NCI-H774 (cell line): ENCODE data around the gene GJA4.
"Not testable (repeated sequence)": the region's sequence is repeated elsewhere in the genome, so short reads cannot be mapped to it uniquely, and the experiment has no call there.

Experiments
- DNase-seq: peaks from one replicate; lab custom pipeline; 2025; lab: John Stamatoyannopoulos, UW

GJA4 gene

DNA sequence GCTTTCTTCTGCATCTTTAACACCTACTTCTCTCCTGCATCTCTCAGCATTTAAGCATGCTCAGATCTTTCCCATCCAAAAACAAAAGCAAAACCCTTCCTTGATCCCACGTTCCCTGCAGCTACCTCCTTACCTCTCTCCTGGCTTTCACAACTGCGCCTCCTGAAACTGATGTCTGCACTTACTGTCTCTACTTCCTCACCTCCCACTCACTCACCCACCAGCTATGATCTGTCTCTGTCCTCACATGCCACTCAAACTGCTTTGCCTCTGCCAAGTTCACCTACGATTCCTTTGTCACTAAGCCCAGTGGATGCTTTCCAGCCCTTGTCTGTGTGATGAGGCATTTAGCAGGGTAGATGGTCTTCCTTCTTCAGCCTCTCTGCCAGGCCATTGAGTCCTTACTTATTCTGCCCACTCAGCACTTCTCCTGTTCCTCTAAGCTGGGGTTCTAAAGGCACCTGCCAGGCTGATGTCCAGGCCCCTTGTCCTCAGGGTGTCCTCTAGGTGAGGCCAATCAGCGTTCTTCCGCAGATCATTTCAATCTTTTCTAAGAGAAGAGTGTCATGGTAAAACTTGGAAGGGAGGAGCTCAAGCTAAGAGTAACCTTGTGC lies 21.8 kb upstream of the GJA4 start:
- DNase-seq, result no peak

DNA sequence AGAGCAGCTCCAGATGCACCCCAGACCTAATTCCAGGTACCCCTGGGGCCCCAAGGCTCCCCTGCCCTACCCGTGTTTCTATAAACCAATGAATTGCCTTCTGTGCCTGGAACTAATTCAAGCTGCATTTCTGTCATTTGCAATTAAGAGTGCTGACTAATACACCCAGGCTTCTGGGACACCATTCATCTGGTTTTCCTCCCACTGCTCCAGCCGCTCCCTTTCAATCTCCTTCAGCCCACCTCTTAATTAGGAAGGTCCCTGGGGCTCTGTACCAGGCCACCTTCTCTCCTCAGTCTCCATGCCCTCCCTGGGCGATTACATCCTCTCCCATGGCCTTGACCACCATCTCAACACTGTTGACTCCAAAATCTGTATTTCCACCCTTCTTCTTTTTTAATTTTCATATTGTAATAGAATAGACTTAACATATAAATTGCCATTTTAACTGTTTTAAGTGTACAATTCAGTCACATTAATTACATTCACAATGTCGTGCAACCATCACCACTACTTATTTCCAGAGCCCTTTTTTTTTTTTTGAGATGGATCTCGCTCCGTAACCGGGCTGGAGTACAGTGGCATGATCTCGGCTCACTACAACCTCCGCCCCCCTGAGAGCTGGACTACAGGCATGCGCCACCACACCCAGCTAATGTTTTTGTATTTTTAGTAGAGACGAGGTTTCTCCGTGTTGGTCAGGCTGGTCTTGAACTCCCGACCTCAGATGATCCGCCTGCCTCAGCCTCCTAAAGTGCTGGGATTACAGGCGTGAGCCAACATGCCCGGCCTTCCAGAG lies 21.0 kb upstream of the GJA4 start:
- DNase-seq, result no peak

DNA sequence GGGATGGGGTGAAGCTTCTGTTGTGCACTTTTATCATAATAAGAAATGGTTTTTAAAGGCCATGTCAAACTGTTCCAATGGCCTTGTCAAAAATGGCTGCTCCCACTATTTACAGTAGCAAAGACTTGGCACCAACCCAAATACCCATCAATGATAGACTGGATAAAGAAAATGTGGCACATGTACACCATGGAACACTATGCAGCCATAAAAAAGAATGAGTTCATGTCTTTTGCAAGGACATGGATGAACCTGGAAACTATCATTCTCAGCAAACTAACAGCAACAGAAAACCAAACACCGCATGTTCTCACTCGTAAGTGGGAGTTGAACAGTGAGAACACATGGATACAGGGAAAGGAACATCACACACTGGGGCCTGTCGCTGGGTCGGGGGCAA lies 19.7 kb upstream of the GJA4 start:
- not testable (repeated sequence) for DNase-seq

DNA sequence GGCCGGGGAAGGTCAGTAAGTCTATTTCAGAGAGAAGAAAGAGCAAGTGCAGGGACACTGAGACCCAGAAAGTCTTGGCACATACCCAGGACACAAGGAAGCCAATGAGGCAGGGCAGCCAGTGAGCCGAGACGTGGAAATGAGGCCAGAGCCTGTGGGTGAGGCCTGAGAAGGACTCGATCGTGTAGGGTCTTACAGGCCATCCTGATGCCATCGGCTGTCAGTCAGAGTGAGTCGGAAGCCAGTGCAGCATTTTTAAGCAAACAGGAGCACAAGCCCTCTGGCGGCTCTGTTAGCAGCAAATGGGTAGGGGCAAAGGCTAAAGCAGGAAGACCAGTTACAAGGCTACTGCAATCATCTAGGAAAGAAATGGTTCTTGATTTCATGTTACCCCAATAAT lies 17.8 kb upstream of the GJA4 start:
- no peak for DNase-seq

DNA sequence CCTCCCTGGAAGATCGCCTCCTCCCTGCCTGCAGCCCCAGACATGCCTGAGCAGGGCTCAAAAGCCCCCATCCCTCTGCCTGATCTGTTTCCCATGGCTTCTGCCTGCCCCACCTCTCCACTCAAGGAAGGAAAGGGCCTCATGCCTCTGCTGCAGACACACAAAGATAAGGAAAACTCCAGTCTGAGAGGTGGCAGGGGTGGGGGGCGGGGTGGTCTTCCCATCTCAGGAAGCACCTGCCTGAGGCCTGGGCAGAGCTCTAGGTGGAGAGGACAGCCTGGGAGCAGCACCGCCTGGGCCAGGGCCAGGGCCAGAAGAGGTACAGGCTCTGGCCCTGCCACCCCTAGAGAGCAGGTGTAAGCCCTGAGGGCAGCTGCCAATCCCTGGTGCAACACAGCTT lies 15.9 kb upstream of the GJA4 start:
- DNase-seq, result no peak

DNA sequence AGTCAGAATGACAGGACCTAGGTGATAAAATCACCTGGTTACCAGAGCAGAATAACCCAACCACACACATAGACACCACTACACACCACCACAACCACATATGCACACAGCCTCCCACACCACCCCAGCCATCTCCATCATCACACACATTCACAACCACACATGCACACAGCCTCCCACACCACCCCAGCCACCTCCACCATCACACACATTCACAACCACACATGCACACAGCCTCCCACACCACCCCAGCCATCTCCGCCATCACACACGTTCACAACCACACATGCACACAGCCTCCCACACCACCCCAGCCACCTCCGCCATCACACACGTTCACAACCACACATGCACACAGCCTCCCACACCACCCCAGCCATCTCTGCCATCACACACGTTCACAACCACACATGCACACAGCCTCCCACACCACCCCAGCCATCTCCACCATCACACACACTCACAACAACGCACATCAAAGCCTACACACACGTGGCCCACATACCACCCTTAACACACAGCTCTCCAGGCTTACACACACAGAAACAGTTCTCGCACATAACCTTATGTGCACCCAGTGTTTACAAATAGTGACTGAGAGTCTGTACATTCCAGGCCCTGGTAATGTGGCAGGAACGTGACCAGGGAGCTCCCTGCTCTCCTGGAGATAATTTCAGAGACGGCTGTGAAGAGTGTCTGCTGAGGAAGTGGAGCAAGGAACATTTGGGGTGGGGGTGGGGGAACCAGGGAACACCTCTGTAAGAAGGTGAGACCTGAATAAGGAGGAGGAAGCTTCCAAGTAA lies 15.1 kb upstream of the GJA4 start:
- no peak for DNase-seq

DNA sequence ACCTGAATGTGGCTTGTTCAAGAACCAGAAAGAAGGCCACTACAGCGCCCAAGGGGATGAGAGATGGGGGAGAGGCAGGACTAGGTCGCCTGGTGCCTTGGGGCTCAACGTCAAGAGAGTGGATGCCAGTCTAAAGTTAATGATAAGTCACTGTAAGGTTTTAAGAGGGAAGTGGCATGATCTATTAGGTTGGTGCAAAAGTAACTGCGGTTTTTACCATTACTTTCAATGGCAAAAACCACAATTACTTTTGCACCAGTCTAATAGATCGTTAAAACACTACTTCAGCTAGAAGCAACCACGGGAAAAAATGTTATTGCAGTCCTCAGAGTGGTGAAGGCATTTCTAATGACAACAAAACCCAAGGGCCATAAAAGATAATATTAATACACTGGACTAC lies 14.4 kb upstream of the GJA4 start:
- DNase-seq, result no peak

DNA sequence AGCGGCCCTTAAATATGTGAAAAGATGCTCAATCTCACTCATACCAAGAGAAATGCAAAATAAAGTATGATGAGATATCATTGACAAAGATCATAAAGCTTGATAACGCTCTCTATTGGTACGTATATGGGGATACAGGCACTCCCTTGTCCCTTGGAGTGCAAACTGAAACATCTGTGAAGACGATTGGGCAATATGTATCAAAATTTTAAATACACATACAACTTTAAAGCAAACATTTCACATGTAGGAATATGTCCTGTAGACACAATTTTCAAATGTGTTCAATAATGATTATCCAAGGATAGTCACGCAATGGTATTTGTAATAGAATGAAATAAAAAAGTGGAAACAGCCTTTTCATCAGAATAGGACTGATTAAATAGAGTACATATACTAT lies 13.8 kb upstream of the GJA4 start:
- DNase-seq, result no peak

DNA sequence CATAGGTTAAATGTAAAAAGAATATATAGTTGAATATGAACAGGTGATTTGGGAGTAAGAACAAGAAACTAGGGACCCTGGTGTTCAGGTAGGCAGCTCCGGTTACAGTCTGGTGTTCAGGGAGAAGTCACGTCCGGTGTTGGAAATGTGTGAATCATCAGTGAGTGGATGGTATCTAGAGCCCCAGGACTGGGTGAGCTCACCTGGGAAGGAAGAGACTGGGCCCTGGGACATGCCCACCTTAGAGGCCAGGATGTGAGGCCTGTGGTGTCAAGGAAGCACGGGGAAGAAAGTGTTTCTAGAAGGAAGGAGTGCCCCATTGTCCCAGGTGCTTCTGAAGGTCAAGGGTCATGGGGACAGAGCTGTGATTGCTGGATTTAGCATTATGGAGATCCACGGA lies 13.3 kb upstream of the GJA4 start:
- DNase-seq, result no peak

DNA sequence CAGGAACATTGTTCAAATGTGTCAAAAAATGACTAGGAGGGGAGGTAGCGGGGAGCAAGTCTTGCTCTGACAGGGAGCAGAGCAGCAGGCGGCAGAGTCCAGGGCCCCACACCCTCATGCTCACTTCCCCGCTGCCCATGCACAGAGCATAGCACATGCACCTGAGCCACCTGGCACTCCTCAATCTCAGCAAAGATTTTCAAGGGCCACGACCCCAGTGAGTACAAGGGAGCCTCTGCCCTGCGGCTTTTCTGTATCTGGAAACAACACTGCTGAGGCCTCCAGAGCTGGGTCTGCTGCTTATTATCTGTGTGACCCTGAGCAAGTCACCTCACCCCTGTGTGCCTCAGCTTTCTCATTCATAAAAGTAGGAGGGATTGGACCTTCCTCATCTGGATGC lies 12.8 kb upstream of the GJA4 start:
- no peak for DNase-seq

DNA sequence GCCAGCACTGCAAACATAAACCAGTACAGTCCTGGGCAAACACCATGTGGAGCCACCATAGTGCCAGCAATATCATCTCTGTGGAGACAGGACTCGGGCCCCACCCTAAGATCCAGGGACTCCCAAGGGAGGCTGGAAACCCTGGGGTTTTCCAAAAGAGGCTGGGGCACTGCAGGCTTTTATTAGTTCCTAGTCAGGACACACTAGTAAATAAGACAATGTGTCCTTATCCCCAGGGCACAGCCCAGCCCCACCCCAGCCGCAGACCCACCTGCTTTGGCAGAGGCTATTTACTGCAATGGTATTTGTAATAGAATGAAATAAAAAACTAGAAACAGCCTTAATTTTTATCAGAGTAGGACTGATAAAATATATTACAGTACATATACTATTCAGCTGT lies 12.3 kb upstream of the GJA4 start:
- no peak for DNase-seq

DNA sequence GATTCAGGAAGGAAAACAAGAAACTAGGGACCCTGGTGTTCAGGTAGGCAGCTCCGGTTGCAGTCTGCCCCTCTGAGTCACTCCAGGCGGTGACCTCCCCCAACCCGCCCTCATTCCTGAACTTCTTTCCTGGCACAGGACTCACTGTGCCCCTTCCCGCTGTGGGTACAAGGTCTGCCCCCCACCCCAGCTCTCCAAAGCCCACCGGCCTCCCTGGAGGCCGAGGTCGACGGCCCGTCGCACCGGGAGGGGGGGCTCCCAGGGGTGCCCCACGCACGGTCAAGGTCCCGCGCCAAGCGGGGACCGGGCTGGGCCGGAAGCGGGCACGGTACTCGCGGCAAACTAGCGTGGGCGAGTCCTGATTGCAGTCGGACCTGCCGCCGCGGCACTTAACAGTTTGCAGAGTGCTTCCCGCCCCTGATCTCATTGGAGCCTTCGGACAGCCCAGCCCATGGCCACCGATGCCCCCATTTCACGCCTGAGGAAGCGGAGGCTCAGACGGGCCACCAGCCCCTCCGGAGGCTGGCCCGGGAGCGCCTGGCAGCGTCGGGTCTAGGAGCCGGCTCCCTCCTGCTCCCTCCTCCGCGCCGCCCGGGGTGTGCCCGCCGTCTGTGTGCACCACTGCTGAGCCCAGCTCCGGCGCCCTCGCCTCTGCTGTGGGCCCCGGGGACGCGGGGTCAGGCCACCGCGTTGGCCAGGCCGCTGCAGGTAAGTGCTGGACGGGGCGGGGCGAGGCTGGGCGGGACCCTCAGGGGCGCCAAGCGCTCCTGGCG lies 11.5 kb upstream of the GJA4 start, which contains the start of gene GJB3:
GJB3 (plus strand) TSS at position 144 of the 773 bp plus-strand sequence. CDS start 3,549 bp downstream, outside the sequence.
- peak; percentile 11 for DNase-seq

DNA sequence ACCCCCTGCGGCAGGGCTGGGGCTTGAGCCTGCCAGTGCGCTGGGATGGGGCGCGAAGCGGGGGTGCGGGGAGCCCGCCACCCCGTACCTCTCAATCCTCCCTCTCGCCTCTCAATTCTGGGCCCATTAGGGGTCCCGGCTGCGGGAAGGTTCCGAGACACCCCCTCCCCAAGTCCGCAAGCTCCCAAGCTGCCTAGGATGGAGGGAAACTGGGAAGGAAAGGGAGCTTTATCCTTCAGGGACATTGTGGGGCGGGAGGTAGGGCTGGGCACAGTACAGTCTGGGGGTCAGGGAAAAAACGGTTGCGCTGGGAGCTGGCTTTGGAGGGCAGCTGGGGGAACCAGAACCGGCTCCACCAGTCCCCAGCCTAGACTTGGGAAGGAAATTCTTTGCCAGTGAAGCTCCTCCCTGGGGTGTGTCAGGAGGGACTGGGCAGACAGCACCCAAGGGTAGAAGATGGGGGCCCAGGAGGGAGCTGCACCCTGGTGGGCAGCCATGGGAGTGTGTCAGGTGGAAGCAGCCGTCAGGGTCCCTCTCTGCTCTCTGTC lies 10.9 kb upstream of the GJA4 start:
- no peak for DNase-seq

DNA sequence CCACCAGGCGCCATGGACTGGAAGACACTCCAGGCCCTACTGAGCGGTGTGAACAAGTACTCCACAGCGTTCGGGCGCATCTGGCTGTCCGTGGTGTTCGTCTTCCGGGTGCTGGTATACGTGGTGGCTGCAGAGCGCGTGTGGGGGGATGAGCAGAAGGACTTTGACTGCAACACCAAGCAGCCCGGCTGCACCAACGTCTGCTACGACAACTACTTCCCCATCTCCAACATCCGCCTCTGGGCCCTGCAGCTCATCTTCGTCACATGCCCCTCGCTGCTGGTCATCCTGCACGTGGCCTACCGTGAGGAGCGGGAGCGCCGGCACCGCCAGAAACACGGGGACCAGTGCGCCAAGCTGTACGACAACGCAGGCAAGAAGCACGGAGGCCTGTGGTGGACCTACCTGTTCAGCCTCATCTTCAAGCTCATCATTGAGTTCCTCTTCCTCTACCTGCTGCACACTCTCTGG lies 8.0 kb upstream of the GJA4 start:
- no peak for DNase-seq

DNA sequence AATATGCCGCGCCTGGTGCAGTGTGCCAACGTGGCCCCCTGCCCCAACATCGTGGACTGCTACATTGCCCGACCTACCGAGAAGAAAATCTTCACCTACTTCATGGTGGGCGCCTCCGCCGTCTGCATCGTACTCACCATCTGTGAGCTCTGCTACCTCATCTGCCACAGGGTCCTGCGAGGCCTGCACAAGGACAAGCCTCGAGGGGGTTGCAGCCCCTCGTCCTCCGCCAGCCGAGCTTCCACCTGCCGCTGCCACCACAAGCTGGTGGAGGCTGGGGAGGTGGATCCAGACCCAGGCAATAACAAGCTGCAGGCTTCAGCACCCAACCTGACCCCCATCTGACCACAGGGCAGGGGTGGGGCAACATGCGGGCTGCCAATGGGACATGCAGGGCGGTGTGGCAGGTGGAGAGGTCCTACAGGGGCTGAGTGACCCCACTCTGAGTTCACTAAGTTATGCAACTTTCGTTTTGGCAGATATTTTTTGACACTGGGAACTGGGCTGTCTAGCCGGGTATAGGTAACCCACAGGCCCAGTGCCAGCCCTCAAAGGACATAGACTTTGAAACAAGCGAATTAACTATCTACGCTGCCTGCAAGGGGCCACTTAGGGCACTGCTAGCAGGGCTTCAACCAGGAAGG lies 7.4 kb upstream of the GJA4 start:
- DNase-seq, result no peak

DNA sequence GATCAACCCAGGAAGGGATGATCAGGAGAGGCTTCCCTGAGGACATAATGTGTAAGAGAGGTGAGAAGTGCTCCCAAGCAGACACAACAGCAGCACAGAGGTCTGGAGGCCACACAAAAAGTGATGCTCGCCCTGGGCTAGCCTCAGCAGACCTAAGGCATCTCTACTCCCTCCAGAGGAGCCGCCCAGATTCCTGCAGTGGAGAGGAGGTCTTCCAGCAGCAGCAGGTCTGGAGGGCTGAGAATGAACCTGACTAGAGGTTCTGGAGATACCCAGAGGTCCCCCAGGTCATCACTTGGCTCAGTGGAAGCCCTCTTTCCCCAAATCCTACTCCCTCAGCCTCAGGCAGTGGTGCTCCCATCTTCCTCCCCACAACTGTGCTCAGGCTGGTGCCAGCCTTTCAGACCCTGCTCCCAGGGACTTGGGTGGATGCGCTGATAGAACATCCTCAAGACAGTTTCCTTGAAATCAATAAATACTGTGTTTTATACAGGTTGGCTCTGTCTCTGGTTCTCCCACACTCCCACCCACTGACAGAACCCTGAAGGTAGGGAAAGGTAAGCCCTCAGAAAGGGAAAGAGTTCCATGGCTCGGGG lies 6.8 kb upstream of the GJA4 start:
- no peak for DNase-seq

DNA sequence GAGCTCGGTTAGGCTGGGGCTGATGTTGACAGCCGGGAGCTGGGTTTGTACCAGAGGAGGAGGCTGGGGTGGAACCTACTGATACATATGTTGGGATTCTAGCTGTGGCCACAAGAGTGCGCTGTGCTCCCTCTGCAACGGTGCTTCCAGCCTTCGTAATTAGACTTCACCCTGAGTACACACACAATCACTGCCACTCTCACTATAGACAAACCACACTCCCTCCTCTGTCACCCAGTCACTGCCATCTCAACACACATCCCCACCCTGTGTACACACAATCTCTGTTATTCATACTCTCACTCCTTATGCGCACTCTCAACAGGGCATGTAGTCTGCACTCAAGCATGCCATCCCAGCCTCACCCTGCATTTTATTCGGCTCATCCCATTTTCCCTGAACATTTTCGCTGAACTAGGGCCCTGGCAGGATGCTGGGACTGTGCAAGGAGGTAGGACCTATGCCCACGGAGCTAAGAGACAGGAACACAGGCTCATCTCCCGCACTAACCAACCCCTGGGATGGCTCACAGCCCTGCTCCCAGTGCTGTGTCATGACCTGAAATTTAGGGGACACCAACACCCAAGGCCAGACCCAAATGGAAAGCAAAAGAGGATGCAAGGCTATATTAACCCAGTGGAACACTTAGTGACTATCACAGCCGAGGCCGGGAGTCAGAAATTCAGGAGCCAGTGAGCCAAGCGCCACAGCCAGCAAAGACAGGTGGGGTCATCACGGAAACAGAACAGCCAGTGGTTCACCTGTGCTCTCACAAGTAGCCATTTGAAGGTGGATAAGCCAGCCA lies 6.1 kb upstream of the GJA4 start:
- peak; percentile 86 for DNase-seq

DNA sequence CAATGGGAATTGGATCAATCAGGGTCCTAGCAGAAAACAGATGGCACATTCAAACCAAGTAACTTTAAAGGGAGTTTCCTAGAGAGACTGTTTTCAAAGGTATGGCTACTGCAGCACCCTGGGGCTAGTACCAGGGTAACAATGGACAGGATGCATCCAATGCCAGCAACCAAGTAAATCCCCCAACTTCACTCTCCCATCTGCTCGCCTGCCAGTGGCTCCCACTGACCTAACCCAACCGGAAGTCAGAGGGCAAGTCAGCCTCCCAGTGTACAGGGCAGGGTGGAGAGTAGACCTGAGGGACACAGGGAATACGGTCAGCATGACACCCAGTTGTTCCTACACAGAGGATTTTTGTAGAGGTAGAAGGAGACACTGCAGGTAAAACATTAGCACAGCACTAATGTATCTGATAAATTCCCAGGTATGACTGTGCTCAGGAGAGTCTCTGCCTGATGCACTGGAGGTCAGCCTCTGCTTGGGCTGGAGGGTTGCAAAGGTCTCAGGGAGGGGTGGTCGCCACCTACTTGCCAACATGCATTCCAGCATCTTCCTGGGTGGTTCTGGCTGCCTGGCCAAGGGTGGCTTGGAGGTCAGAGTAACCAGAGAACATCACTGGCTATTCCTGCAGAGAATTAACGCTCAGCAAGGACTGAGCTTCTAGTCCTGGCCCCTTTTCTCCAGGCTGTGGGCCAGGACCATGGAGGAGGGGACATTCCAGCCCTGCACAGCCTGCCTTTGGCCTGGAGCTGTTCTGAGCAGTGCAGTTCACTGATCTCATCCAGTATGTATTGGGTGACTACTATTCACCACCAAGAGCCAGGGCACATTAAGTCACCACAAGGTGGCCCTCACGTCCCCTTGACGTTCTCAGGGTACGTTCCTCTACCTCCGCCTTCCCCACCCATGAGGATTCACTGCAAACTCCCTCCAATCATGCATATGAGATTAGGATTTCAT lies 5.1 kb upstream of the GJA4 start:
- peak; percentile 11 for DNase-seq

DNA sequence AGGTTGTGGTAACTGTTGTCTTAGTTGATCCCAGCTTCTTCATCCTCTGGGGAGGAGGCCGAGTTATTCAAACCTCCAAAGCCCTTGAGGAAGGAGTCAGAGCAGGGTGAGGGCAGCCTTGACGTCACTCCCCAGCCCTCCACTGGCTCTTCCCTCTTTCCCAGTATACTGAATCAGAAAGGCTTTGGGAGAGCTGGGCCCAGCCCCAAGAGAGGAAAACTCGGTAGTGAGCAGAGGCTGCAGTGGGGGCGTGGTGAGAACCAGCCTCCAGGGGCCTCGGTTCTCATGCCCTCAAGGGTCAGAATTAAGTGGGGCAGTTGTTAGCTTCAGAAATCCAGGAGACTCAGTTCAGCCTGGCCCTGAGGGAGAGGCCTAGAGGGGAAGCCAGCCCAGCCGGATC lies 1.8 kb upstream of the GJA4 start:
- no peak for DNase-seq
